Measurements from ENCODE around the gene NEU4. TPM values are rescaled to one million over a fixed set of nuclear protein-coding genes. Genes with fewer than 3 reads are reported as not detected.
A peak's percentile ranks its signal among the peaks of the same experiment; 100 is the strongest.

NEU4 gene
- total and polyA plus RNA-seq, 2 of the 4 experiments (the other 2 are of a cell fraction) = not detected

DNA sequence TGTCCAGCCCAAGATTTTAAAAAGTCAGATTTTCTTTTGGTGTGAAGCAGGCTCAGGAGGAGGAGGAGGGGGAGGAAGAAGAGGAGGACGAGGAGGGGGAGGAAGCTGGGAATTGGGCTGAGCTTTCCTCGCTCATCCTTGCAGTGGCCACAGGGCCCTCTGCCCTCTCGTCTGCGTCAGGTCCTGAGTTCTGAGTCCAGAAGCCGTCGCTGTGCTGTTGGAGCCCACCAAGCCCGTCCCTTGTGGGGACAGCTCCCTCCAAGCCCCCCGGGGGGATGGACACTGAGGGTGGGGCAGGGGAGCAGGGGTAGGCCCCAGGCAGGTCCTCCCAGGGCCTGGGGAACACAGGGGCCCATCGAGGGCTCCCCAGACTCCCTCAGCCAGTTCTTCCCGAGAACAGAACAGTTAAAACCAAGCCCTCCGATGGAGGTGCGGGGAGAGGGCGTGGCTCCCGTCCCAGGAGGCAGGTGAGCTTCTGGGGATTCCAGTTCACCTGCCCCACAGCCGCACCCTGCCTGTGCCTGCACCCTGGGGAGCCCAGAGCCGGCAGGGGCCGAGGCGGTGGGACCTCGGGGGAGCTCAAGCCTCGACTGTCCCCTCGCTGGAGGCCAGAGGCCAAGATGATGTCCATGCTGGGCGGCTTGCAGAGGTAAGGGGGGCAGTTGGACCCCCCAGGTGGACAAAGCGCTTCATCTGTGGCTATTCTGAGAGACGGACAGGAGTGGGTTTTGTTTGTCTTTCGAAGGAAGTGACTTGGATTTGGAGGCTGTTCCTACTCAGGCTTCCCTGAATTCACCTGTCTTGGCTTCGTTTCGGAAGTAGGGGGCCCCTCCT lies 32.4 kb upstream of the NEU4 start, which contains the start of gene GAL3ST2 (continued):
- TF ChIP-seq, protein P1, sequence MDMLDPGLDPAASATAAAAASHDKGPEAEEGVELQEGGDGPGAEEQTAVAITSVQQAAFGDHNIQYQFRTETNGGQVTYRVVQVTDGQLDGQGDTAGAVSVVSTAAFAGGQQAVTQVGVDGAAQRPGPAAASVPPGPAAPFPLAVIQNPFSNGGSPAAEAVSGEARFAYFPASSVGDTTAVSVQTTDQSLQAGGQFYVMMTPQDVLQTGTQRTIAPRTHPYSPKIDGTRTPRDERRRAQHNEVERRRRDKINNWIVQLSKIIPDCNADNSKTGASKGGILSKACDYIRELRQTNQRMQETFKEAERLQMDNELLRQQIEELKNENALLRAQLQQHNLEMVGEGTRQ (IDR thresholded peaks at IDR 0.05; ENCODE audit: low read depth, low read length) = no peak

DNA sequence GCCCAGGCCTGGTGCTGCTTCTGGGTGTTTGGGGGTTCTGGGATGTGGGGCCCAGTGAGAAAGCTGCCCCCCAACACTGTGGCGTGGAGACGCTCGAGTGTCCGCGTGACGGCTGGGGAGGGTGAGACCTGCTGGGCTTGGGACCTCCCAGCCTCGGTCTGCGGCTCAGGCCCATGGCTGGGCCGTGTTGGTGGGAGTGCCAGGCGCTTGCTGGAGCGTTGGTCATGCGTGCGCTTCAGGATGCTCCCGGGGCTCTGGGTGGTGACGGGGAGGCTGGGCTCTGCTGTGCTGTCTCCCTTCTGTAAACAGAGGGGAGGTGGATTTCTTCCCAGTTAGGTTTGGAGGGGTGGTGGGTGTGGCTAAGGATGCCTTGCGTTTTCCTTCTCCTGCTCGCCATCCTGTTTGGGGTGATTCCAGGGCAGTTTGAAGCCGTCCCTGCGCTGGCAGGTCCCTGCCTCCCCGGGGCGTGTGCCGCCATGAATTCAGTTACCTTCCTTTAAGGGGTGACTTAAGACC lies 31.8 kb upstream of the NEU4 start:
- ChIA-PET CTCF (no interaction called here), POLR2A (ENCODE audit: unreplicated experiment) (no interaction called here)
- Histone ChIP-seq H3K4ac (ENCODE audit: low read depth, low read length) (no peak overlapping the region), H3K79me1 (ENCODE audit: low read depth in 1 of 2, low read length in 2 of 2) (no peaks in the 10 kb centered on the region), H3K27me3 (ENCODE audit: control insufficient read depth, insufficient read depth, low read length) (no peaks in the 10 kb centered on the region; the same call in 1 of the 2 replicates), H2BK20ac (ENCODE audit: low read depth, low read length) (no peak overlapping the region), H3K9me1 (ENCODE audit: insufficient read depth, low read length) (no peaks in the 10 kb centered on the region), H4K20me1 (ENCODE audit: insufficient read depth, low read length) (no peaks in the 10 kb centered on the region; the same call in 1 of the 2 replicates), H3K4me1 (ENCODE audit: control insufficient read depth, insufficient read depth, low read length) (peaks cover 6% of the 10 kb centered on the region), H3K4me2 (ENCODE audit: low read depth, low read length) (no peak overlapping the region), H4K8ac (ENCODE audit: low read depth in 2 of 2, low read length in 2 of 2) (no peak overlapping the region), H4K91ac (ENCODE audit: insufficient read depth, low read depth, low read length) (no peak overlapping the region), H3K27ac (ENCODE audit: insufficient read depth, low read length) (no peak overlapping the region), H4K5ac (ENCODE audit: low read depth, low read length) (no peak overlapping the region), H3K36me3 (ENCODE audit: control insufficient read depth, insufficient read depth, low read length) (no peaks in the 10 kb centered on the region), H3K9ac (ENCODE audit: low read depth, low read length) (no peak overlapping the region), H2BK120ac (ENCODE audit: low read depth, low read length) (no peak overlapping the region), H3K18ac (ENCODE audit: low read depth, low read length) (no peak overlapping the region), H2AK9ac (replicated peaks; ENCODE audit: low read depth, low read length, poor library complexity) (no peak overlapping the region), H3K56ac (ENCODE audit: extremely low read depth, insufficient read depth, low read length) (no peak overlapping the region), H2BK5ac (ENCODE audit: low read depth, low read length, poor library complexity, severe bottlenecking) (no peak overlapping the region), H2AFZ (replicated peaks; ENCODE audit: low read length, poor library complexity) (peak overlapping the region; percentile 41), H3K4me3 (ENCODE audit: insufficient read depth, low read depth, low read length) (no peak overlapping the region), H2AK5ac (ENCODE audit: low read depth, low read length) (no peak overlapping the region), H3K9me3 (ENCODE audit: control insufficient read depth, insufficient read depth, low read length) (peaks cover 3% of the 10 kb centered on the region; the same call in 1 of the 2 replicates), H2BK15ac (ENCODE audit: low read depth, low read length) (no peak overlapping the region), H3K23ac (ENCODE audit: low read depth, low read length) (no peak overlapping the region), H3K14ac (replicated peaks; ENCODE audit: low read depth, low read length) (no peak overlapping the region)
- BruUV-seq (replicated peaks) = no TSS peak
- 75% methylated on average over 13 of the region's 22 CpGs; no CpG with 5 or more reads in 1 of the 2 experiments for WGBS, 2 experiments (ENCODE audit: extremely low coverage in 2 of 2, insufficient read length in 1 of 2)
- no peak for ATAC-seq (ENCODE audit: low read depth)
- no peak for DNase-seq
- in situ Hi-C loops (cut with MboI; ENCODE audit: low sequenced_read_pairs) (no loop called here), dilution Hi-C loops (cut with HindIII; ENCODE audit: low sequenced_read_pairs, unreplicated experiment) (no loop called here), intact Hi-C loops (cut with micrococcal nuclease) (no loop called here)
- TF ChIP-seq, protein P1 (IDR thresholded peaks at IDR 0.05; ENCODE audit: low read depth, low read length) = no peak
- TF ChIP-seq RAD21 (IDR thresholded peaks at IDR 0.05; ENCODE audit: low read length) = no peak
- no peak for TF ChIP-seq RFX5 (IDR thresholded peaks at IDR 0.05; ENCODE audit: low read depth, low read length)
- no peak for TF ChIP-seq FOS (IDR thresholded peaks at IDR 0.05; ENCODE audit: low read depth, low read length)
- TF ChIP-seq CEBPB (IDR thresholded peaks at IDR 0.05; ENCODE audit: low read depth, low read length) = no peak
- no peak for TF ChIP-seq SMC3 (IDR thresholded peaks at IDR 0.05; ENCODE audit: low read depth, low read length)
- no peak for TF ChIP-seq MAZ (IDR thresholded peaks at IDR 0.05; ENCODE audit: borderline replicate concordance, low read depth, low read length)
- TF ChIP-seq MAFK (IDR thresholded peaks at IDR 0.05; ENCODE audit: low read depth, low read length) = no peak
- no peak for TF ChIP-seq NFE2L2 (IDR thresholded peaks at IDR 0.05; ENCODE audit: low read depth, low read length)
- TF ChIP-seq RCOR1 (IDR thresholded peaks at IDR 0.05; ENCODE audit: insufficient replicate concordance, low read length) = no peak
- TF ChIP-seq ELK1 (IDR thresholded peaks at IDR 0.05; ENCODE audit: borderline replicate concordance, low read depth, low read length) = no peak
- no peak for TF ChIP-seq CHD1 (IDR thresholded peaks at IDR 0.05; ENCODE audit: low read depth, low read length)
- TF ChIP-seq MXI1 (IDR thresholded peaks at IDR 0.05; ENCODE audit: borderline replicate concordance, low read depth, low read length) = no peak
